Activated T-helper 9 cell treated with anti-CD3 and anti-CD28 coated beads, Interleukin-2, amount 50 U/mL, for 16 hours (primary cell): Measurements from ENCODE around the gene RCL1.
"Not testable (repeated sequence)": the region's sequence is repeated elsewhere in the genome, so short reads cannot be mapped to it uniquely, and the experiment has no call there.

Source experiments
- DNase-seq: peaks from one replicate; pipeline ENCODE4 v3.0.0-alpha.2; 2020; ENCODE audit warnings: low read depth

The RCL1 gene

GRCh38 chr9:4886698-4887097 is 94.0 kb downstream of the RCL1 start:
- DNase-seq: no peak

DNA sequence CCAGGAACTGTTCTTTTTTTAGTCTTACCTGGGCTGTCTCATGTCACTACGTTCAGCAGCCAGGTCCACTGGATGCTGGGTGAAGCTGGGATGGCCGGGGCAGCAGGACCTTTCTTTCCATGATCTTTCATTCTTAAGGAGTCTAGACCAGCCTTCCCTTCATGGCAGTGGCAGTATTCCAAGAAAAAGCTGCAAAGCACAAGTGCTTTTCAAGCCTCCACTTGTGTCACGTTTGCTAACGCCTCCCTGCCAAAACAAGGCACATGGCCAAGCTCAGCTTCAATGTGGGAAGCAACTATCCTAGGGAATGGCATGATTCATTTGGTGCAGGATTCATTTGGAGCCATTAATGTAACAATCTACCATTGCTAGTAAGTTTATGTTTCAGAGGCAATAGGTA is 94.8 kb downstream of the RCL1 start:
- no peak for DNase-seq

DNA sequence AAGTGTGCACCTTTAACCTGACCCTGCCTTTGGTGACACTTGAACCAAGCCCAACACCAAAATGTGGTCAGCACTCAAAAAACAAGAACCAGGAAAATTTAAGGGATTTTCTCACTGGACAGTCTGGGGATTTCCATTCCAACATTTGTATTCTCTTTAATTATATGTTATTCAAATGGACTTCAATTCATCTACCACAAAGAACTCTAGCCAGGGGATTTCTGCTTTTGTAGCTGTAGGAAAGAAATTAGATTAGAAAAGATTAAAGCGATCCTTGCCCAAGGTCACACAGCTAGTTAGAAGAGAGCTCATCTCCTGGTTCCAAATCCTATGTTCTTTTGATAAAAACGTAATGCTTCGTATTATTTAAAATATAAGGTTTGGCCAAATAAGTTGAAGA is 97.5 kb downstream of the RCL1 start:
- no peak for DNase-seq

DNA sequence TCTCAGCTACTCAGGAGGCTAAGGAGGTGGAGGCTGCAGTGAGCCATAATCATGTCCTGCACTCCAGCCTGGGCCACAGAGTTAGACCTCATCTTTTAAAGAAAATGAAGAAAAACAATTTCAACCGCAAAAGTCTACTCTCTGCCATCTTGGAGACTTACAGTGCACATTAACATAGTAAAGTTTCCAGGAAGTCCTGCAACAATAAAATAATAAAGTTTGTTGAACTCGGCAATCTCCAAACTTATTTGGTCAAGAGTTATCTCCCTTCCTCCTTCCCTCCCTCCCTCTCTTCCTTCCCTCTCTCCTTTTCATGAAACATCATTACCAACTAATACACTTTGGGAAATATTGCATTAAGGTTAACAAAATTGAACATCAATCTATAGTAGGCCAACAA is 98.2 kb downstream of the RCL1 start:
- no peak for DNase-seq

- no peak for DNase-seq
These were observed 98.9 kb downstream of the RCL1 start for GRCh38 chr9:4891674-4892073.

GRCh38 chr9:4892501-4893194 is 99.9 kb downstream of the RCL1 start:
- no peak for DNase-seq

- DNase-seq: no peak
These were observed 101.3 kb downstream of the RCL1 start for GRCh38 chr9:4894076-4894475.

DNA sequence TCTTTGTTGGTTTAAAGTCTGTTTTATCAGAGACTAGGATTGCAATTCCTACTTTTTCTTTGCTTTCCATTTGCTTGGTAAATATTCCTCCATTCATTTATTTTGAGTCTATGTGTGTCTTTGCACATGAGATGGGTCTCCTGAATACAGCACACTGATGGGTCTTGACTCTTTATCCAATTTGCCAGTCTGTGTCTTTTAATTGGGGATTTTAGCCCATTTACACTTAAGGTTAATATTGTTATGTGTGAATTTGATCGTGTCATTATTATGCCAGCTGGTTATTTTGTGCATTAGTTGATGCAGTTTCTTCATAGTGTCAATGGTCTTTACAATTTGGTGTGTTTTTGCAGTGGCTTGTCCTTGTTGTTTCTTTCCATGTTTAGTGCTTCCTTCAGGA is 107.1 kb downstream of the RCL1 start:
- not testable (repeated sequence) for DNase-seq

DNA sequence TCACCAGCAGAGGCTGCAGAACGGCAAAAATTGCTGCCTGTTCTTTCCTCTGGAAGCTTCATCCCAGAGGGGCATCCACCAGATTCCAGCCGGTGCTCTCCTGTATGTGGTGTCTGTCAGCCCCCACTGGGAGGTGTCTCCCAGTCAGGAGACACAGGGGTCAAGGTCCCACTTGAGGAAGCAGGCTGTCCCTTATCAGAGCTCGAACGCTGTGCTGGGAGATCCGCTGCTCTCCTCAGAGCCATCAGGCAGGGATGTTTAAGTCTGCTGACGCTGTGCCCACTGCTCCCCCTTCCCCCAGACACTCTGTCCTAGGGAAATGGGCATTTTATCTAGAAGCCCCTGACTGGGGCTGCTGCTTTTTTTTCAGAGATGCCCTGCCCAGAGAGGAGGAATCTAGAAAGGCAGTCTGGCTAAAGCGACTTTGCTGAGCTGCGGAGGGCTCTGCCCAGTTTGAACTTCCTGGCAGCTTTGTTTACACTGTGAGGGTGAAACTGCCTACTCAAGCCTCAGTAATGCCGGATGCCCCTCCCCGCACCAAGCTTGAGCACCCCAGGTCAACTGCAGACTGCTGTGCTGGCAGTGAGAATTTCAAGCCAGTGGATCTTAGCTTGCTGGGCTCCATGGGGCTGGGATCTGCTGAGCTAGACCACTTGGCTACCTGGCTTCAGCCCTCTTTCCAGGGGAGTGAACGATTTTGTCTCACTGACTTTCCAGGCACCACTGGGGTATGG is 108.8 kb downstream of the RCL1 start:
- not testable (repeated sequence) for DNase-seq

DNA sequence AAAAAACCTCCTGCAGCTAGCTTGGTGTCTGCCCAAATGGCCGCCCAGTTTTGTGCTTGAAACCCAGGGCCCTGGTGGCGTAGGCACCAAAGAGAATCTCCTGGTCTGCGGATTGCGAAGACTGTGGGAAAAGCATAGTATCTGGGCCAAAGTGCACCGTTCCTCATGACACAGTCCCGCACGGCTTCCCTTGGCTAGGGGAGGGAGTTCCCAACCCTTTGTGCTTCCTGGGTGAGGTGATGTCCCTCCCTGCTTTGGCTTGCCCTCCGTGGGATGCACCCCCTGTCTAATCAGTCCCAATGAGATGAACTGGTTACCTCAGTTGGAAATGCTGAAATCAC is 109.4 kb downstream of the RCL1 start:
- no peak for DNase-seq

DNA sequence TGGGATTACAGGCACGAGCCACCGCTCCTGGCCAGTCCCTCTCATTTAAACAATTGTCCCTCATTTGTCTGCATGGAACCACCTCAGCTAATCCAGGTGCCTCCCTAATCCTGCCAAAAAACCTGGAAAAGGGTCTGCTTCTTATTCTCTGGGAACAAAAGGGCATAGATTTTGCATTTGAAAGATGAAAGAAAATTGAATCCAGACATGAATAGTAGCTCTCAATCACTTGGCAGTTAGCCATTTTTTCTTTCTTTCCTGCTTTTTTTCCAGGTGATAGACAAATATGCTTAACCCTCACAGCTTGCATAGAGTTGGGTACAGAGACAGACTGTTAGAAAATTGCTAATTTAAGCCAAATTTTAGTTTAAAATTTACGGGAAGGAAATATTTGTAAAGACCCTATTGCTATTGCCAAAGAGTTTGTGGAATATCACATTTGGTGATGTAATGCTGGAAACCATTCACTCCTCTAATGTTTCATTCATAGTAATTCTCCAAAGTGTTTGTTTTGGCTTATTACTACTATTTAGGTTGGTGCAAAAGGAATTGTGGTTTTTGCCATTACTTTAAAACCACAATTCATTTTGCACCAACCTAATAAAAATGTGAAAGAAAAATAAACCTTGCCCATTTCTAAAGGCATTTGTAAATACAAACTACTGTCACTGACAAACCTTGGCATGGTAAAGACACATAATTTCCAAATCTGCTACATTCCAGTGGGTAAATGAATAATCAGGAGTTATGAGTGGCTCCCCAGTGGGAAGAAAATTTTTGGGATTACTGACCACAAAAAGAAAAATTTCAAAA is 111.8 kb downstream of the RCL1 start:
- no peak for DNase-seq

DNA sequence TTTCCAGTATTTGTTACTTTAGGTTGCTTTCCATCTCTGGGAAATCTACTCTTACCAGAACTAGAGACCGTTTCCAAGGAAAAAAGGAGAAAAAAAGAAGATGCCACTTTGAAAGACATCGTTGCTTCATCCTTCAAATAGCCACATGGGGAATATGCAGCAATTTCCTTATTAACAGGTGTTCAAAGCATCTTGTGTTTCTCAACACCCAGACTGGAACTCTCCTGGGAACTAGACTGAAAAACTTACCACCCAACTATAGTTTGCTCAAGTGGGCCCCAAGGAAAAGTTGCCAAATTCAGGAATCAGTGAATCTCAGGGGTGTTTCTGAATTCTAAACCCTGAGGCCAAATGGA is 112.4 kb downstream of the RCL1 start:
- no peak for DNase-seq
